Measurements from ENCODE around the gene MAP4.

- TF ChIP-seq CTCF (IDR thresholded peaks at IDR 0.05 in 8 of 11, conservative IDR thresholded peaks at IDR 0.05 in 3 of 11) (no peak), POLR2A (IDR thresholded peaks at IDR 0.05) (no peak)
Measured at GRCh38 chr3:48004694-48005093, 11.5 kb downstream of the MAP4 start.
